Ishikawa (cell line): ENCODE results near the gene ASH1L.

Experiments used
- CEBPB ChIP-seq: IDR thresholded peaks from 2 replicates; pipeline ENCODE4 v1.6.1; 2012
- CREB1 ChIP-seq: IDR thresholded peaks from 2 replicates; pipeline ENCODE4 v1.6.1; 2012; ENCODE audit warnings: low read depth
- EGR1 ChIP-seq: IDR thresholded peaks from 2 replicates; pipeline ENCODE4 v1.6.1; 2012
- EP300 ChIP-seq: IDR thresholded peaks from 2 replicates; pipeline ENCODE4 v1.6.1; 2012; ENCODE audit warnings: borderline replicate concordance
- FOXM1 ChIP-seq: IDR thresholded peaks from 2 replicates; pipeline ENCODE4 v1.6.1; 2012; ENCODE audit warnings: low read depth, borderline replicate concordance
- NFIC ChIP-seq: IDR thresholded peaks from 2 replicates; pipeline ENCODE4 v1.6.1; 2012
- RAD21 ChIP-seq: IDR thresholded peaks from 2 replicates; pipeline ENCODE4 v1.6.1; 2012; ENCODE audit warnings: low read depth
- TAF1 ChIP-seq: IDR thresholded peaks from 2 replicates; pipeline ENCODE4 v1.6.1; 2012; ENCODE audit warnings: low read depth, mild to moderate bottlenecking
- TCF12 ChIP-seq: IDR thresholded peaks from 2 replicates; pipeline ENCODE4 v1.6.1; 2012; ENCODE audit warnings: low read depth
- TEAD4 ChIP-seq: IDR thresholded peaks from 2 replicates; pipeline ENCODE4 v1.6.1; 2012
- YY1 ChIP-seq: IDR thresholded peaks from 2 replicates; pipeline ENCODE4 v1.6.1; 2012; ENCODE audit warnings: low read depth
- ZBTB7A ChIP-seq: IDR thresholded peaks from 2 replicates; pipeline ENCODE4 v1.6.1; 2012; ENCODE audit warnings: low read depth
- TF ChIP-seq, protein P1 (sequence below): IDR thresholded peaks from 2 replicates; pipeline ENCODE4 v1.6.1; 2012
- TF ChIP-seq, protein P2 (sequence below): IDR thresholded peaks from 2 replicates; pipeline ENCODE4 v1.6.1; 2012
- TF ChIP-seq, protein P3 (sequence below): IDR thresholded peaks from 2 replicates; pipeline ENCODE4 v1.6.1; 2012; ENCODE audit warnings: low read depth, mild to moderate bottlenecking

ASH1L gene

DNA sequence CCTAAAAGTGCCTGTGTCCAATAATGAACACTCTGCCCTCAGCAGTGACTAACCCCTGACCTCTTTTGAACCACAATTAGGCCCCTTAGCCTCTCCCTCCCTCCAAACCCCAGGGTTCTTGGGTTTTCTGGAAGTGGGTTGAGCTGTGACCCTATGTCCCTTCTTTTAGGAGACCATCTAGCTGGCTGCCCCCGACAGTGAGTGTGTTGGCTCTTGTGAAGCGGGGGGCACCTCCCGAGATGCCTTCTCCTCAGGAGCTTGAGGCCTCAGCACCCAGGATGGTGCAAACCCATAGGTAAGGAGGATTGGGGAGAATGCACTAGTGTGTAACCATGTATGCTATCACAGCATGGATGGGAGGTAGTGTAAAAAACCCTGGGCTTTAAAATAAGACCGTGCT lies 234.6 kb downstream of the ASH1L start:
- no peak for TF ChIP-seq FOXM1
- no peak for TF ChIP-seq RAD21
- no peak for TF ChIP-seq EGR1
- TF ChIP-seq TAF1 = no peak
- no peak for TF ChIP-seq CREB1
- TF ChIP-seq, protein P1, sequence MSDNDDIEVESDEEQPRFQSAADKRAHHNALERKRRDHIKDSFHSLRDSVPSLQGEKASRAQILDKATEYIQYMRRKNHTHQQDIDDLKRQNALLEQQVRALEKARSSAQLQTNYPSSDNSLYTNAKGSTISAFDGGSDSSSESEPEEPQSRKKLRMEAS = no peak
- no peak for TF ChIP-seq TEAD4
- no peak for TF ChIP-seq CEBPB
- TF ChIP-seq NFIC = no peak
- no peak for TF ChIP-seq EP300
- no peak for TF ChIP-seq ZBTB7A
- TF ChIP-seq, protein P2, sequence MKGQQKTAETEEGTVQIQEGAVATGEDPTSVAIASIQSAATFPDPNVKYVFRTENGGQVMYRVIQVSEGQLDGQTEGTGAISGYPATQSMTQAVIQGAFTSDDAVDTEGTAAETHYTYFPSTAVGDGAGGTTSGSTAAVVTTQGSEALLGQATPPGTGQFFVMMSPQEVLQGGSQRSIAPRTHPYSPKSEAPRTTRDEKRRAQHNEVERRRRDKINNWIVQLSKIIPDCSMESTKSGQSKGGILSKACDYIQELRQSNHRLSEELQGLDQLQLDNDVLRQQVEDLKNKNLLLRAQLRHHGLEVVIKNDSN = no peak
- TF ChIP-seq, protein P3, sequence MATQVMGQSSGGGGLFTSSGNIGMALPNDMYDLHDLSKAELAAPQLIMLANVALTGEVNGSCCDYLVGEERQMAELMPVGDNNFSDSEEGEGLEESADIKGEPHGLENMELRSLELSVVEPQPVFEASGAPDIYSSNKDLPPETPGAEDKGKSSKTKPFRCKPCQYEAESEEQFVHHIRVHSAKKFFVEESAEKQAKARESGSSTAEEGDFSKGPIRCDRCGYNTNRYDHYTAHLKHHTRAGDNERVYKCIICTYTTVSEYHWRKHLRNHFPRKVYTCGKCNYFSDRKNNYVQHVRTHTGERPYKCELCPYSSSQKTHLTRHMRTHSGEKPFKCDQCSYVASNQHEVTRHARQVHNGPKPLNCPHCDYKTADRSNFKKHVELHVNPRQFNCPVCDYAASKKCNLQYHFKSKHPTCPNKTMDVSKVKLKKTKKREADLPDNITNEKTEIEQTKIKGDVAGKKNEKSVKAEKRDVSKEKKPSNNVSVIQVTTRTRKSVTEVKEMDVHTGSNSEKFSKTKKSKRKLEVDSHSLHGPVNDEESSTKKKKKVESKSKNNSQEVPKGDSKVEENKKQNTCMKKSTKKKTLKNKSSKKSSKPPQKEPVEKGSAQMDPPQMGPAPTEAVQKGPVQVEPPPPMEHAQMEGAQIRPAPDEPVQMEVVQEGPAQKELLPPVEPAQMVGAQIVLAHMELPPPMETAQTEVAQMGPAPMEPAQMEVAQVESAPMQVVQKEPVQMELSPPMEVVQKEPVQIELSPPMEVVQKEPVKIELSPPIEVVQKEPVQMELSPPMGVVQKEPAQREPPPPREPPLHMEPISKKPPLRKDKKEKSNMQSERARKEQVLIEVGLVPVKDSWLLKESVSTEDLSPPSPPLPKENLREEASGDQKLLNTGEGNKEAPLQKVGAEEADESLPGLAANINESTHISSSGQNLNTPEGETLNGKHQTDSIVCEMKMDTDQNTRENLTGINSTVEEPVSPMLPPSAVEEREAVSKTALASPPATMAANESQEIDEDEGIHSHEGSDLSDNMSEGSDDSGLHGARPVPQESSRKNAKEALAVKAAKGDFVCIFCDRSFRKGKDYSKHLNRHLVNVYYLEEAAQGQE = no peak

DNA sequence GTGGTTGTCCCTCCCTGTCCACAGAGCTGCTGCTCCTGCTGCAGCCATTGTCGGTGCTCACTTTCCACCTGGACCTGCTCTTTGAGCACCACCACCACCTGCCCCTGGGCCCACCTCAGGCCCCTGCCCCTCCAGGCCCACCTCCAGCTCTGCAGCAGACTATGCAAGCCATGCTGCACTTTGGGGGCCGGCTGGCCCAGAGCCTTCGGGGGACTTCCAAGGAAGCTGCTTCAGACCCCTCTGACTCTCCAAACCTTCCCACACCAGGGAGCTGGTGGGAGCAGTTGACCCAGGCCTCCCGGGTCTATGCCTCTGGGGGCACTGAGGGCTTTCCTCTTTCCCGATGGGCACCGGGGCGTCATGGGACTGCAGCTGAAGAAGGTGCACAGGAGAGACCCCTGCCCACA lies 236.0 kb downstream of the ASH1L start:
- TF ChIP-seq CEBPB = no peak
- TF ChIP-seq NFIC = no peak
- no peak for TF ChIP-seq RAD21
- TF ChIP-seq ZBTB7A = no peak
- no peak for TF ChIP-seq EP300
- TF ChIP-seq EGR1 = no peak

DNA sequence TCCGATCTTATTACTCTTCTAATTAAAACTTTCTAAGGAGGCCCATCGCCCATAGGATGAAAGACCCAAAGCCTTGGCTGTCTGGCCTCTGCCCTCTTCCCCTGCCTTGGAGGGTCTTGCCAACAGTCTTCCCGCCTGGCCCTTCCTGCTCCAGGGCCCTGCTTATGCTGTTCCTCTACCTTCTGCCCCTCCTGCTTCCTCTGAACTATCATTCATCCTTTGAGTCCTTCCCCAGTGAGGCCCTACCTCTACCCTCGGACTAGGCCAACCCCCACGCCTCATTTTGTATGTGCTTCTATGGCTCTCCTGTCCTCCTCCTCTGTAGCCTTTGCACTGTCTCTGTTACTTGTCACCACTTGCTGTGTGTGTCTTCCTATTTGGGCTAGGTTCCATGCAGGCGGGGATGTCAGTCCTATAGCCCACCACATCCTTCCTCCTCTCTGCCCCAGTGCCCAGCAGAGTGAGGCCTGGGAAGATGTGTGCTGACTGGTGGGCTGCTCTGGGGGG lies 236.5 kb downstream of the ASH1L start:
- TF ChIP-seq TAF1 = no peak
- no peak for TF ChIP-seq TCF12
- no peak for TF ChIP-seq NFIC
- TF ChIP-seq FOXM1 = no peak
- TF ChIP-seq, protein P1 = no peak
- TF ChIP-seq YY1 = no peak
- TF ChIP-seq RAD21 = no peak
- TF ChIP-seq, protein P3 = no peak
- TF ChIP-seq, protein P2 = no peak
- no peak for TF ChIP-seq EGR1
- no peak for TF ChIP-seq ZBTB7A
- no peak for TF ChIP-seq CREB1
- TF ChIP-seq CEBPB = no peak
- no peak for TF ChIP-seq EP300
- TF ChIP-seq TEAD4 = no peak

DNA sequence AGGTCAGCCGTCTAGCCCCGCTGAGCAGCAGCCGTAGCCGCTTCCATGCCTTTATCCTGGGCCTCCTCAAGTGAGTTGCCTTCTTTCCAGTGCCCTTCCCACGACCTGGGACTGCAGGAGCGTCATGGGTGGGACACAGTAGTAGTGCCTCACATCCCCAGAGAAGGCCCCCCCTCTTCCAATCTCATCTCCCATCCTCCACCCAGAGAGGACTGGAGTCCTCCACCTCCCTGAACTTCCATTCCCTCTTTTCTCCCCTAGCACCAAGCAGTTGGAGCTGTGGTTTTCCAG lies 237.1 kb downstream of the ASH1L start:
- TF ChIP-seq, protein P2 = no peak
- TF ChIP-seq, protein P3 = no peak
- TF ChIP-seq ZBTB7A (no peak), CREB1 (no peak), TAF1 (no peak), TEAD4 (no peak), YY1 (no peak)
- TF ChIP-seq, protein P1 = no peak
